Measurements from ENCODE around the gene PHEX.

PHEX gene

GRCh38 chrX:22276781-22277180 is 244.7 kb downstream of the PHEX start:
- TF ChIP-seq, protein P1, sequence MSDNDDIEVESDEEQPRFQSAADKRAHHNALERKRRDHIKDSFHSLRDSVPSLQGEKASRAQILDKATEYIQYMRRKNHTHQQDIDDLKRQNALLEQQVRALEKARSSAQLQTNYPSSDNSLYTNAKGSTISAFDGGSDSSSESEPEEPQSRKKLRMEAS (IDR thresholded peaks at IDR 0.05) = no peak
- TF ChIP-seq CREB1 (IDR thresholded peaks at IDR 0.05; ENCODE audit: low read depth) (no peak), TCF12 (IDR thresholded peaks at IDR 0.05; ENCODE audit: low read depth) (no peak)

GRCh38 chrX:22278375-22278774 is 246.2 kb downstream of the PHEX start:
- TF ChIP-seq CEBPB (IDR thresholded peaks at IDR 0.05) = no peak
- TF ChIP-seq TCF12 (IDR thresholded peaks at IDR 0.05; ENCODE audit: low read depth) = no peak
- no peak for TF ChIP-seq USF1 (IDR thresholded peaks at IDR 0.05)
- TF ChIP-seq, protein P1 (IDR thresholded peaks at IDR 0.05) = no peak
- TF ChIP-seq REST (IDR thresholded peaks at IDR 0.05; ENCODE audit: low read depth) = no peak
- no peak for TF ChIP-seq TEAD4 (IDR thresholded peaks at IDR 0.05)
- TF ChIP-seq EGR1 (IDR thresholded peaks at IDR 0.05) = no peak

DNA sequence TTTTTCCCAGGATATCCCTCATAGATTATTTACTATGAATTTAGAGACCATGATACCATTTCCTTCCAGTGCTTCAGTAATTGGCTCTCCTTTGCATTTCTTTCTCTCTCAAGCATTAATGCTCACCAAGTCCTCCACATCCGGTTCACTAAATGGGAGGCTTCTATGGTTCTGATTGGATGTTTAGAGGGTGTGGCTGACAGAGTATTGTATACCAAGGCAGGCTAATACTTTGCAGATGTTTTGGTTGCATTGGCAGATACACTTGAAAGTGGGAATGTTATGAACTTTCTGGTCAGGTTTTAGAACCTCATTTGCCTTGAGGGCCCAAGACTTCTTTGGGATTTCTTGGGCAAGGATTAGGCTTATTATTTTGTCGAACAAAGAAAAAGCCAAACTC is 264.7 kb downstream of the PHEX start:
- TF ChIP-seq TCF12 (IDR thresholded peaks at IDR 0.05; ENCODE audit: low read depth) (no peak), TAF1 (IDR thresholded peaks at IDR 0.05; ENCODE audit: low read depth) (no peak), CEBPB (IDR thresholded peaks at IDR 0.05) (no peak), CREB1 (IDR thresholded peaks at IDR 0.05; ENCODE audit: low read depth) (no peak)
- TF ChIP-seq, protein P1 (IDR thresholded peaks at IDR 0.05) = no peak

GRCh38 chrX:22300130-22300529 is 268.0 kb downstream of the PHEX start:
- no peak for TF ChIP-seq CREB1 (IDR thresholded peaks at IDR 0.05; ENCODE audit: low read depth)
- no peak for TF ChIP-seq NFIC (IDR thresholded peaks at IDR 0.05)
- no peak for TF ChIP-seq EP300 (IDR thresholded peaks at IDR 0.05; ENCODE audit: borderline replicate concordance)
- no peak for TF ChIP-seq YY1 (IDR thresholded peaks at IDR 0.05; ENCODE audit: low read depth)
- TF ChIP-seq ZBTB7A (IDR thresholded peaks at IDR 0.05; ENCODE audit: low read depth) = no peak
- no peak for TF ChIP-seq TCF12 (IDR thresholded peaks at IDR 0.05; ENCODE audit: low read depth)
- TF ChIP-seq FOXM1 (IDR thresholded peaks at IDR 0.05; ENCODE audit: borderline replicate concordance, low read depth) = no peak
- TF ChIP-seq EGR1 (IDR thresholded peaks at IDR 0.05) = no peak
- TF ChIP-seq TEAD4 (IDR thresholded peaks at IDR 0.05) = no peak
- TF ChIP-seq, protein P1 (IDR thresholded peaks at IDR 0.05) = no peak
- TF ChIP-seq TAF1 (IDR thresholded peaks at IDR 0.05; ENCODE audit: low read depth) = no peak
- no peak for TF ChIP-seq REST (IDR thresholded peaks at IDR 0.05; ENCODE audit: low read depth)
- no peak for TF ChIP-seq RAD21 (IDR thresholded peaks at IDR 0.05; ENCODE audit: low read depth)

Measured in Ishikawa (cell line).